Lower leg skin (tissue), 4 donors: ENCODE data around the gene SEC24D. TPM values are rescaled to one million over a fixed set of nuclear protein-coding genes. Genes with fewer than 3 reads are reported as not detected.

ENCODE experiments used
- DNase-seq, 2 donors: peaks; one replicate each; pipeline ENCODE4 v3.0.0-alpha.2; 2019; ENCODE audit warnings: low spot score in 2 of 2
- H3K4me3 ChIP-seq: fragments of 200-600 bp; sonication (generic); 2 replicates; pipeline ENCODE4 v1.5.1; 2017; ENCODE audit warnings: mild to moderate bottlenecking, low read depth; ENCODE audit not compliant: poor library complexity, severe bottlenecking
- CTCF ChIP-seq, 3 donors: fragments of 450-650 bp; IDR thresholded peaks; one replicate each; pipeline ENCODE4 v1.5.1; 2016; ENCODE audit warnings: antibody characterized with exemption in 3 of 3, mild to moderate bottlenecking in 3 of 3, moderate library complexity in 2 of 3
- POLR2A ChIP-seq, 2 donors: fragments of 450-650 bp; IDR thresholded peaks; one replicate each; pipeline ENCODE4 v1.6.1; 2016 to 2017; ENCODE audit warnings: antibody characterized with exemption in 2 of 2, mild to moderate bottlenecking in 1 of 2, moderate library complexity in 1 of 2
- WGBS, 2 donors: methylation state at CpG; one replicate each; pipeline ENCODE4 v1.1.5; 2018; 5-methylcytosine and 5-hydroxymethylcytosine counted together
- intact Hi-C: fragments of 100-400 bp; cut with DNase I; formaldehyde crosslinking; loops from one replicate; pipeline ENCODE4 v1.15.0; 2023; ENCODE audit warnings: low total_unique reads
- total RNA-seq, 4 donors: library from RNA; depleted of rRNA; stranded (reverse); fragments of >200 nt; gene quantifications; one replicate each; pipeline ENCODE4 v1.1.0, GENCODE V29; 2016

Gene SEC24D
- total RNA-seq, 4 donors from 2014 or later: 8.0 to 14.8 (median 12.9) TPM

- intact Hi-C loops: loop anchor here (10.0 kb wide), 3 partner anchors 153 to 1283 kb away; no protein-coding TSS in a partner anchor
Observed at GRCh38 chr4:118742050-118742449, 93.9 kb downstream of the SEC24D start.

GRCh38 chr4:118741301-118741855 is 94.5 kb downstream of the SEC24D start:
- intact Hi-C loops: loop anchor here (10.0 kb wide), 3 partner anchors 153 to 1283 kb away; no protein-coding TSS in a partner anchor
- TF ChIP-seq POLR2A (IDR thresholded peaks at IDR 0.05) (no peak), CTCF (IDR thresholded peaks at IDR 0.05) (no peak)
- 47 to 54% methylated on average over 6 of the region's 6 CpGs for WGBS, 2 donors
- H3K4me3 ChIP-seq: no peak overlapping the region
- DNase-seq: no peak

More at GRCh38 chr4:118742050-118742449, 93.9 kb downstream of the SEC24D start:
- H3K4me3 ChIP-seq: no peak overlapping the region
- TF ChIP-seq POLR2A (IDR thresholded peaks at IDR 0.05) (no peak), CTCF (IDR thresholded peaks at IDR 0.05) (no peak)
- DNase-seq: no peak

GRCh38 chr4:118740869-118741268 is 95.1 kb downstream of the SEC24D start:
- 13 to 19% methylated on average over 5 of the region's 5 CpGs for WGBS, 2 donors
- DNase-seq: no peak
- TF ChIP-seq POLR2A (IDR thresholded peaks at IDR 0.05) (no peak), CTCF (IDR thresholded peaks at IDR 0.05) (peak in 1 of 3 donors; percentile 12)
- intact Hi-C loops: loop anchor here (10.0 kb wide), 3 partner anchors 154 to 1284 kb away; no protein-coding TSS in a partner anchor
- H3K4me3 ChIP-seq: no peak overlapping the region

- DNase-seq: no peak
- 36 to 48% methylated on average over 2 of the region's 2 CpGs for WGBS, 2 donors
- intact Hi-C loops: no loop called here
- TF ChIP-seq POLR2A (IDR thresholded peaks at IDR 0.05) (no peak), CTCF (IDR thresholded peaks at IDR 0.05) (no peak)
- H3K4me3 ChIP-seq: no peak overlapping the region
Observed at GRCh38 chr4:118739022-118739713, 96.8 kb downstream of the SEC24D start.

GRCh38 chr4:118738090-118738489 is 97.8 kb downstream of the SEC24D start:
- DNase-seq: no peak
- WGBS, 2 donors: 72 to 80% methylated on average over 3 of the region's 3 CpGs
- intact Hi-C loops: no loop called here
- TF ChIP-seq CTCF (IDR thresholded peaks at IDR 0.05) (no peak), POLR2A (IDR thresholded peaks at IDR 0.05) (no peak)
- H3K4me3 ChIP-seq: no peak overlapping the region
